Fibroblast of skin of left quadriceps (primary cell): ENCODE measurements around the gene CTRB2.
"Not testable (repeated sequence)": the region's sequence is repeated elsewhere in the genome, so short reads cannot be mapped to it uniquely, and the experiment has no call there.

Experiments
- DNase-seq, 2 experiments: peaks; one replicate each; pipeline ENCODE4 v3.0.0-alpha.2; 2013; ENCODE audit warnings: low read depth in 2 of 2

CTRB2 gene

DNA sequence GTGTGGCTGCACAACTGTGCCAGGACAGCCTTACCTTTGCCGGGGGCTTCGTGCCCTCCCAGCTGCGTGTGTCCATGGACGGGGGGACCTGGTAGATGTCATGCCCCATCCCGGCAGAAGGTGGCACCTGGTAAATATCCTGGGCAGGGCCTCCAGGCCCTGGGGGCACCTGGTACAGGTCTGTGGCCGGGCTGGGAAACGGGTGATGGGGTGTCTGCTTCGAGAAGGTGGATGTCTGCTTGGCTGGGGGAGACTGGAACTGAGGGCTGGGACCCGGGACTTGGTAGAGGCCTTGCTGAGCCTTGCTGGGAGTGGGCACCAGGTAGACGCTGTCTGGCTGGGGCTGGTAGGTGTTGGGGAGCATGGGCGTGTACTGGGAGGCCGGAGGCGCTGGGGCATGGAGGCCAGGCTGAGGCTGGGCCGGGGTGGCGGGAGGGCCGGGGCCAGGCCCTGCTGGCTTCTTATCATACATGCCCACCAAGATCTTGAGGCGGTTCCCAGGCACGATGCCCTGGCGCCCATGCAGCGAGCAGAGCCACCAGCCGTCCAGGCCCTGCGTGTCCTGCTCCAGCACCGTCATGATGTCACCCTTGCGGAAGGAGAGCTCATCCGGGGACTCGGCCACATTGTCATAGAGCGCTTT lies 35.6 kb upstream of the CTRB2 start:
- not testable (repeated sequence) for DNase-seq

GRCh38 chr16:75241955-75242354 lies 35.0 kb upstream of the CTRB2 start:
- DNase-seq = no peak

- DNase-seq = no peak
Observed at GRCh38 chr16:75241412-75241811, 34.5 kb upstream of the CTRB2 start.

- DNase-seq = not testable (repeated sequence)
Observed at GRCh38 chr16:75240633-75241032, 33.7 kb upstream of the CTRB2 start.

GRCh38 chr16:75239542-75240122 lies 32.7 kb upstream of the CTRB2 start:
- no peak for DNase-seq

- DNase-seq = no peak
Observed at GRCh38 chr16:75238853-75239541, 32.0 kb upstream of the CTRB2 start.

- DNase-seq = peak; percentile 70 to 77
Observed at GRCh38 chr16:75238132-75238852, 31.3 kb upstream of the CTRB2 start.

DNA sequence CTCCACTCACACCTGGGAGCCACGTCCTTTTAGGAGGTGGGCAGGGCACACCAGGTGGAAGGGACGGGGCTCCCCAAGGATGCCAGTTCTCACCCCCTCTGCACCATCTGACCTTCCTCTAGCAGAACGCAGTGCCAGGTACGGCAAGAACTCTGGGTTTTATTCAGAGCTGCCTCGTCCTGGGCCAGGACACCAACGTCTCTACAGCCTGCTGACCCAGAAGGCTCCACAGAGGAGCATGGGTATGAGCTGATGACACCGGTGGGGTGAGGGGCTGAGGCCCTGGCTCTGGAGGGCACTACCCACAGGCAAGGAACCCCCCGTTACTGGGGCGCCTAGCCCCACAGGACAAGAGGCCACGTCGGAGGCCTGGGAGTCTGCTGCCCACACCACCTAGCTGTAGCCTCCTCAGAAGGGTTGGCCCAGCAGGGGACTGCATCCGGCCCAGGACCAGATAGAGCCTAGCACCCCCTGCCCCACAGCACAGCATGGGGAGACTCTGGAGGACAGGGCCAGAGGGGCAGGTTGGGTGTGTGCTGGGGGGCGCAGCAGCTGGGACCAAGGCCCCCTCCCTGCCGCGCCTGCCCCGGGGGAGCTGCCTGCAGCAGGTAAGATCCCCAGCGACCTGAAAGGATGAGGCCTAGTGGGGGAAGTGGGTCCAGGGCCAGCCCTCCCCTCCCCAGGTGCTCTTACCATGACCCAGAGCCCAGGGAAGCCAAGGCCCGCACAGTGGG lies 30.6 kb upstream of the CTRB2 start:
- DNase-seq = no peak

- no peak for DNase-seq
Observed at GRCh38 chr16:75236736-75237397, 29.9 kb upstream of the CTRB2 start.

- no peak for DNase-seq
Observed at GRCh38 chr16:75236232-75236631, 29.3 kb upstream of the CTRB2 start.

DNA sequence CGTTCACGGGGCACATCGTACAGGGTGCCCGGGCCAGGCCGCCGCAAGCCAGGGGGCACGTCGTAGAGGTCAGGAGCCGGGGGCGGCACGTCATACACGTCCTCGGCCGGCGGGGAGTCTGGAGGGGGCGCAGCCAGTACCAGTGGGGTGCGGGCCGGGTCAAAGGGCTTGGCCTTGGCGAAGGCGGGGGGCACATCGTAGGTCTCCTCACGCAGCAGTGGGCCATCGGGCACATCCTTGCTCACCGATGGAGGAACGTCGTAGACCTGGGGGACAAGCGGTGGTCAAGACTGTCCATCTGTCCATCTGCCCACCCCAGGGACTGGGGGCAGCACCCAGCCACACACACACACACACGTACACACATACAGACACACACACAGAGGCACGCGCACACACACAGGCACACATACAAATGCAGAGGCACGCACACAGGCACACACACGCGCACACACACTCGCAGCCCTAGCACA lies 28.8 kb upstream of the CTRB2 start:
- no peak for DNase-seq

GRCh38 chr16:75234856-75235696 lies 28.1 kb upstream of the CTRB2 start:
- no peak for DNase-seq

DNA sequence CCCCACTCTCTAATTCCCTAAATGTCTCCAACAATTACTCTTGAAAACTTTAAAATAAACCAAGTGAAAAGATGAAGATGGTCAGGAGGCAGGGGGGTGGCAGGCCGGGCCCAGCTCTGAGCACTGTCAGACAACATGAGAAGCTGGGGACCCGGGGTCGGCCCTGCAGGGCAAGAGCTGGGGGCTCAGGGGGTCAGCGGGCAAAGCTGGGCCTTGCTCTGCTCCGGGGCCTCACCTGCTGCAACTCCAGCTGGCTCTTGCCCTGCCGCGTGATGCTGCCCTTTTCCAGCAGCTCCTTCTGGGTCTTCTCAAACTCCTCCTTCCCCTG lies 26.6 kb upstream of the CTRB2 start:
- DNase-seq = no peak

GRCh38 chr16:75231570-75231969 lies 24.6 kb upstream of the CTRB2 start:
- no peak for DNase-seq

DNA sequence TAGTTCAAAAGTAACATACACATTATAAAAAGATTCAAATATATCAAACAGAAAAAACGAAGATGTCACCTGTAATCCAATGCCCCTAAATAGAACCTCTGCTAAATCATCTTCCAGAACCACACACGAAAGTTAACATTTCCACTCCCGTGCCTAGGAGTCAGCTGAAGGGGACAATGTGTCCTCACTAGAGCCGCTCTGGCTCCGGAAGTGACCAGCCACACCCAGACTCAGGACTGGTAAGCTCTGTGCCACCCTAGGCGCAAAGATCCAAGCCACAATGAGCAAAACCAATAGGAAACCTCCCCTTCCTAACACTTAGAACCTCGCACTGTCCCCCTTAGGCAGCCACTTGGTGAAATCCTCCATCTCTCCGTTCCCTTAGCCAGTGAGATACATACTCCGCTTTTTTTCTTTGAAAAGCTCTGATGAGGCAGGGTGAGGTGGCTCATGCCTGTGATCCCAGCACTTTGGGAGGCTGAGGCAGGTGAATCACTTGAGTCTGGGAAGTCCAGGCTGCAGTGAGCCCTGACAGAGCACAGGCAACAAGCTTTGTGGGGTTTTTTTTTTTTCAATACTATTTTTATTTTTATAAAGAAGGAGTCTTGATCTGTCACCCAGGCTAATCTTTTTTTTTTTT lies 23.6 kb upstream of the CTRB2 start:
- DNase-seq = no peak

DNA sequence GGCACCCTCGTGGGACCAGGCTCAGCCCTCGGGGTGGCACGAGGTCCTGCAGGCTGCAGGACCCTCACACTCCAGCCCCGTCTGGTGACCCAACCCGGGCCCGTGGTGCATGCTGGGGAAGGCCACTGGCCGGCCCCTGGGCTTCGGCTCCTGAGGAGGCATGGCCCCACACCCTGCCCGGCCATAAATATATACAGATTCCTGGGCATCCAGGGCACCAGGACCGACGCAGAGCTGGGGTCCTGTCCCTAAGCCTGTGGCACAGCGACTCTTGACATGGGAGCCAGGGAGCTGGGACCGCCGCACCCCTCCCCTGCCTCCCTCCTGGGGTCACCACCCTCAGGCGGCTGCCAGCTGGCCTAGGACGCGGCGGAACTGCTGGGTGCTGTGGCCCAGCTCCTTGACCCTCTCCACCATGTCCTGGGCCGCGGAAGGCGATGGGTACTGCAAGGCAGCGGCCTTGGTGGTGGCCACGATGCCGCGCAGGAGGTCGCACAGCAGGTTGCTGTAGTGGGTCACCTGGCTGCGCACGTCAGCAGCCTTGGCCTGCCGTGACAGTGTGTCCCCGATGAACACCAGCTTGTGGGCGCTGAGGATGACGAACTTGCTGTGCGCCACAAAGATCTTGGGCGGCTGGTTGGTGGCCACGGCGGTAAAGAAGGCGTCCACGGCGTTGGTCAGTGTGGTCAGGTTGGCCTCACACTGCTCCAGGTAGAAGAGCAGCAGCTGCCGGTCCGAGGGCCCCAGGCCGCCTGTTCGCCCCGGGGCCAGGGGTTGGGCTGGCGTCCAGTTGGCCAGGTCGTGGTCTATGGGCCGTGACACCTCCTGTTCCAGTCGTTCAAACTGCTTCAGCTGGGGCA lies 22.4 kb upstream of the CTRB2 start:
- no peak for DNase-seq

DNA sequence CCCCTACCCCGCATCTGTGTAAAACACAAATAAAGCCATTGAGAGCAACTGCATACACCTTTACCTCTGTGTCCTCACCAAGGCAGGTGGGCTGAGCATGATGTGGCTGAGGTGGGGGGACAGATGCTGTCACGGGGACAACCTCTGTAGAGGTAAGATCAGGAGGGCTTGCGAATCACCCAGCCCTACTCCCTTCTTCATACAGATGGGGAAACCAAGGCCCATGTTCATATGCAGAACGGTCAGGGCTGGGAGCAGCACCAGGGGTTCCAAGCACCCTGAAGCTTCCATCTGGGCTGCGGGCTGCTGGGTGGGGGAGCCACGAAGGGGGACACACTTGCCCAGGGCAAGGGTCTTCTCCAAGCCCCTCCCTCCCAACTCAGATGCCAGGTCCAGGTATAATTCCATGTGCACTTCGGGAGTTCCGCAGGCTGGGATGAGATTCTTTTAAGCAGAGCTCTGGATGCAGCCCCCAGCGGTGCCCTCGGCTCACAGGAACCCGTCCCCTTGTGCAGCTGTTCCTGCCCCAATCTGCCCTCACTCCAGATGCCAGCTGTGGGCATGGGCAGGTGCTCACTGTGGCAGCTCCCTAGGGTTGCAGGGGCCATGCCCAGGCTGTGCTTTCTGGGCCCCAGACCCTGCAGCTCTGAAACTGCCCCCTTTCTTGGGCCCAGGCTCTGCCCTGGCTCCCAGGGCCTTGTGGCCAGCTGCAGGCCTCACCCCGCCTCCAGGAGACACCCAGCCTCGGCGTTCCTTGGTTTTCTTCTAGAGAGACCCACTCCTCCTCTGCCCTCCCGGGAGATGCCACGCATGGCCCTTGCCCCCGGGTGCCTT lies 21.4 kb upstream of the CTRB2 start:
- no peak for DNase-seq
